Stimulated activated naive CD4-positive, alpha-beta T cell treated with Interleukin-2 at 50 U/mL for 16 hours (primary cell): ENCODE data around the gene IFI30.
A peak's percentile ranks its signal among the peaks of the same experiment; 100 is the strongest.

Experiments used
- DNase-seq: peaks from one replicate; lab custom pipeline; 2025; lab: John Stamatoyannopoulos, UW

Gene IFI30

DNA sequence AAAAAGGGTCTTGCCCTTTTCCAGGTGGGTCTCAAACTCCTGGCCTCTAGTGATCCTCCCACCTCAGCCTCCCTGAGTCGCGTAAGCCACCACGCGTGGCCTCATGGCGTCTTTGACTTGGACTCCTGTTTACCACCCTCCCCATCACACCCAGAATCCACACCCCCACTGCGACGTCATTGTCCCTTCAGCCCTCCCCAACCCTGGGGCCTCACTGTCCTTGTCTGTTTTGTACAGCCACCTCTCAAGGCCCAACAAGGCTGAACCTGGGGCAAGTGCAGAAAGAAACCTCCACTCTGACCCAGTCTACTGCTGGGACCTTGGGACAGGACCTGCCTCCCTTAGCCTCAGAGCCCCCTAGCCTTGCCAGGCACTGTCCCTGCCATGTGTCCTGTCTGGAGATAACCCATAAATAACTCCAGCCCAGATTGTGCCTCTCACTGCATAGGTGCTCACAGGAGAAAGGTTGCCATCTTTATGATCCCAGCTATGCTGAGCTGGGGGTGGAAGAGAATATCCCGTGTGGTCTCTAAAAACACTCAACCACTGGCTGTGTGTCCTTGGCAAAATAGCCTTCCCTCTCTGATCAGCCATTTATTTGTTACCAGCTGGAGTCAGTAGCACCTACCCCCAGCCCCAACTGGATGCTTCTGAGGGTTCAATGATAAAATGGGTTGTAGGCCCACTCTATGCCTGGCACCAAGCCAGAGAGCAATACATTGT lies 1.8 kb upstream of the IFI30 start:
- DNase-seq, result no peak

DNA sequence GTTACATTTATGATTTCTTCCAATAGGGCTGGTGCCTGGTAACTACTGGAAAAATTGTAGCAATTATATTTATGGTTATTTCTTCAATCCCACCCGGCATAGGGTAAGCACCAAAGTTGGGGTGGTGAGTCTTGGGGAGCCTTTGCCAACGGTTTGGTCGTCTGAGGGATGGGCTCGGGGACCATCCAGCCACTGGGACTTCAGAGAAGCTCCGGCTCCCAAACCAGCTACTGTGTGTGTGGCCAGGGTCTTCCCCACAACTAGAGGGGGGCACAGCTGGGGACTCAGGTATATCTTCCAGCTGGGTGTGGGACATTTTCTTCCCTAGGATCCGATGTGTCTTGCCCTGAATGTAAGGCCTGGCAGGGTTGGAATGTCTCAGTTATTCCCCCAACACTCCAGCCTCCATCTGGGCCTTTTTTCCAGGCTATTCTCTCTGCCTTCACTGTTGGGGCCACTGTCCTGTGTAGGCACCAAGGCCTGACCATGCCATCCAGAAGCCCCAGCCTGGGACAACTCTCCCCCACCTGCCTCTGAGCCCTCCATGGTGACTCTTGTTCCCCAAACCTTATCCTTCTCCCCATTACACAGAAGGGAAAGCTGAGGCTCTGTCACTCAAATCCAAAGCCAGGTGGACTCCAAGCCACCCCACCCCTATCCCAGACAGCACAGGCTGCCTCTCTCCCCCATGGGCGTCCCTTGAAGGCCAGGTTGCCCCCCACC lies 1.1 kb upstream of the IFI30 start:
- no peak for DNase-seq

DNA sequence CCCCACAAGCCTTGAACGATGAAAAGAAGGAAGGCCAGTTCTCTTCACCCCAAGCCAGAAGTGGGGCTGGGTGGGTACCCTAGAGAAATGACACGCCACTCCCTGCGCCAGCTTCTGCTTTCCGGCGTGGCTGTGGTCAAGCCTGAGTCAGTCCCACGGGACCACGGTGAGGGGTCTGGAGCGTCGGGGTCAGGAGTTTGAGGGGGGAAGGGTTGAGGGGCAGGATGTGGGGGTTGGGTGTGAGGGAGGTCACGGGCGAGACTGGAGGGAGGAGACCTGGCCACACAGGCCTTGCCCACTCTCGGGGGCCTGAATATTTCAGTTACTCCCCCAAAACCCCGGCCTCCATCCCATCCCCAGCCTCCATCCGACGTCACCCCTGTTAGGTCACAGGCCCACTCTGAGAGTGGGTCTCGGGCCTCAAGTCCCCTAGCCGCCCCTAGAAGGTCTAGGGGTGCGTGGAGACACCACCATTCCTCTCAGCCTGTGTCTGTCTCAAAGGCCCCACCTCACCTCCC lies 500 bp upstream of the IFI30 start:
- DNase-seq, result no peak

DNA sequence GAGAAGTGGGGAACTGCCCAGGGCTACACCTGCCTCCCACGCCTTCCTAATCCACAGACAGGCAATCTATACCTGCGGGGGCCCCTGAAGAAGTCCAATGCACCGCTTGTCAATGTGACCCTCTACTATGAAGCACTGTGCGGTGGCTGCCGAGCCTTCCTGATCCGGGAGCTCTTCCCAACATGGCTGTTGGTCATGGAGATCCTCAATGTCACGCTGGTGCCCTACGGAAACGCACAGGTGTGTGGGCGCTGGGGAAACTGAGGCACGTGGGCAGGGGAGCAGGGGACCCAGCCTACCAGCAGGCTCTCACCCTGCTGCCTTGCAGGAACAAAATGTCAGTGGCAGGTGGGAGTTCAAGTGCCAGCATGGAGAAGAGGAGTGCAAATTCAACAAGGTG lies 1.4 kb downstream of the IFI30 start:
- no peak for DNase-seq

DNA sequence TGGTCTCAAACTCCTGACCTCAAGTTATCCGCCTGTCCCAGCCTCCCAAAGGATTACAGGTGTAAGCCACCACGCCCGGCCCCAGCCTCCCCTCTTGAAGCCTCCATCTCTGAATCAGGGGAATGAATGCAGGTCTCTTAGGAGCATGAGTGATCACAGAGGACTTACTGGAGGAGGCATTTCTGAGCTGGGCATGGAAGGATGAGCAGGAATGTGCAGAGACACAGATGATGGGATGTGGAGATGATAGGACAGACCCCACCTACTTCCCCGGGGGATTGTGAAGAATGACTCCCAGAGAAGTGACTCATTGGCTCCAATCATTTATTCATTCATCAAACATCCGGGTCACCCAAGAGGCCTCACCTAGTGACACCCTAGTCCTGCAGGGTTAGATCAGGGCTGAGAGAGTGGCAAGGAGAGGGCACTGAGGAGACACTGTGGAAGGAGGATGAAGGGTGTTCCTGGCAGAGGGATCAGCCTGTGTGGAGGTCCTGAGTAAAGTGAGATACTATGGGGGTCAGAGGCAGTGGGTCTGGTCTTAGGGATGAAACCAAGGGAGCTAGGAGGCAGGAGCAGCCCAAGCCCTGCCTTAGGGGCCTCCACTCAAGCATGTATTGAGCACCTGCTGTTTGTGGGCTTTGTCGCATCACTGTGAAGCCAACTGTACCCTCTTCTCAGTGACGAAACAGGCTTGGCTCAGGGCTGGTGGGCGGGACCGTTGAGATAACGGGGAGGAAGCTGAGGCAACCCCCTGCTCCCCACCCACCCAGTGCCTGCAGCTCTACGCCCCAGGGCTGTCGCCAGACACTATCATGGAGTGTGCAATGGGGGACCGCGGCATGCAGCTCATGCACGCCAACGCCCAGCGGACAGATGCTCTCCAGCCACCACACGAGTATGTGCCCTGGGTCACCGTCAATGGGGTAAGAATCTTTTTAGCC lies 3.0 kb downstream of the IFI30 start:
- DNase-seq, result no peak

DNA sequence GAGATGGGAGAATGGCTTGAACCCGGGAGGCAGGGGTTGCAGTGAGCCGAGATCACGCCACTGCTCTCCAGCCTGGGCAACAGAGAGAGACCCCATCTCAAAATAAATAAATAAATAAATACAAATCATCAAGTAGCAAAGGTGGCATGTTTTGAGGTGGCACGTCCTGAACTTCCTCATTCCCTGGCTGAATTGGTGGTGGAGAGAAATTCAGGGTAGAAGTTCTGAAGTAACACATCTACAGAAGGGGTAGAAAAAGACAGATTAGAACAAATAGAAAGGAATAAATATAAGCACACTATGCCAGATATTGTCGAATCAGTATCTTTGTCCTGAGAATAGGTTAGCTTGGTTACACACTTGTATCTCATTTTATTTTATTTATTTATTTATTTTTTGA lies 6.3 kb downstream of the IFI30 start:
- no peak for DNase-seq

DNA sequence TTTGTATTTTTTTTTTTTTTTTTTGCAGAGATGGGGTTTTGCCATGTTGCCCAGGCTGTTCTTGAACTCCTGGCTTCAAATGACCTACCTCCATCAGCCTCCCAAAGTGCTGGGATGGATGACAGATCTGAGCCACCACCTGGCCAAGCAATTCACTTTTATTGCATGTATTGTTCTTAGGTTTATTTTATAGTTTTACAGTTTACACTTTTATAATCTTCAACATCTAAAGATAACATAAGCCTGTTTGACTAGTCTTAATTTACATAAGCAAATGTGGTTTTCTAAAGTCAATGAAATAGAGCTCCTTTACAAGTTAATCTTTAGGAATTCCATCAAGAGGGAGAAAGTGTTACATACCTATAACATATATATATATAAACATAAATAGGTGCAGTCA lies 9.9 kb downstream of the IFI30 start:
- no peak for DNase-seq

DNA sequence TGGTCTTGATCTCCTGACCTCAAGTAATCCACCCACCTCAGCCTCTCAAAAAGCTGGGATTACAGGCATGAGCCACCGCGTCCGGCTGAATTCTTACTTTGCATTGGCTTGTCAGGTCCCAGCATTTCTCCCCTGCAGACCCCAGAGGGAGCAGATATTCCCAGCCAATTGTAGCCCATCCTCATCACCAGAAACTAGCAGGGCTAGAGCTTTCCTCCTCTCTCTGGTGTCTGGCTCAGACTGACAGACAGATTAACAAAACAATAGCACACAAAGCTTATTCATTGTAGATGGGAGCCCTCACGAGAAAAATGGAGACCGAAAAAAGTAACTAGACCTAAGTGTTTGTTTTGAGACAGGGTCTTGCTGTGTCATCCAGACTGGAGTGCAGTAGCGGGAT lies 11.9 kb downstream of the IFI30 start:
- no peak for DNase-seq

DNA sequence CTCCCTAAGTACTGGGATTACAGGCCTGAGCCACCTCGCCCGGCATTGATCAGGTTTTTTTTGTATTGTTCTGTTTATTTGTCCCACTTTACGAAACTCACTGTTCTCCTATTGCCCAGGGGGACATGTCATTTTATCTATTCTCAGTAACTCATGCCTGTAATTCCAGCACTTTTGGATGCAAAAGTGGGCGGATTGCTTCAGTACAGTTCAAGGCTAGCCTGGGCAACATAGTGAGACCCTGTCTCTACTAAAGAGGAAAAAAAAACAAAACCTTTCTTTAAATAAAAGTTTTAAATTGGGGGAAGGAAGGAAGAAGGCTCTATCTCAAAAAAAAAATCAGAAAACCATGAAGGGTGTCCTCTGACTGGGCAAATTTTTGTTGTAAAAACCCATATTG lies 16.7 kb downstream of the IFI30 start:
- no peak for DNase-seq

DNA sequence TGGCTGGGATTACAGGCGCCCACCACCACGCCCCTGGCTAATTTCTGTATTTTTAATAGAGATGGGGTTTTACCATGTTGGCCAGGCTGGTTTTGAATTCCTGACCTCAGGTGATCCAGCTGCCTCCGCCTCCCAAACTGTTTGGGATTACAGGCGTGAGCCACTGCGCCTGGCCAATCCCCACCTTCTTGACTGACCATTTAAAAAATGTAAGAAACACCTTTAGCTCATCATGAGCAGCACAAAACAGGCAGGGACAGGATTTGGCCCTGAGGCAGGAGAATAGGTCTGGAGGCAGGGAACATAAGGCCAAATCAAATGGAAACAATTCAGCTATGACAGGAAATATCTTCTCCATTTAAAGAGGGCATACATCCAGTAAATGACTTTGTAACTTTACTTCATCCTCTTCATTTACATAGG lies 18.0 kb downstream of the IFI30 start:
- no peak for DNase-seq

DNA sequence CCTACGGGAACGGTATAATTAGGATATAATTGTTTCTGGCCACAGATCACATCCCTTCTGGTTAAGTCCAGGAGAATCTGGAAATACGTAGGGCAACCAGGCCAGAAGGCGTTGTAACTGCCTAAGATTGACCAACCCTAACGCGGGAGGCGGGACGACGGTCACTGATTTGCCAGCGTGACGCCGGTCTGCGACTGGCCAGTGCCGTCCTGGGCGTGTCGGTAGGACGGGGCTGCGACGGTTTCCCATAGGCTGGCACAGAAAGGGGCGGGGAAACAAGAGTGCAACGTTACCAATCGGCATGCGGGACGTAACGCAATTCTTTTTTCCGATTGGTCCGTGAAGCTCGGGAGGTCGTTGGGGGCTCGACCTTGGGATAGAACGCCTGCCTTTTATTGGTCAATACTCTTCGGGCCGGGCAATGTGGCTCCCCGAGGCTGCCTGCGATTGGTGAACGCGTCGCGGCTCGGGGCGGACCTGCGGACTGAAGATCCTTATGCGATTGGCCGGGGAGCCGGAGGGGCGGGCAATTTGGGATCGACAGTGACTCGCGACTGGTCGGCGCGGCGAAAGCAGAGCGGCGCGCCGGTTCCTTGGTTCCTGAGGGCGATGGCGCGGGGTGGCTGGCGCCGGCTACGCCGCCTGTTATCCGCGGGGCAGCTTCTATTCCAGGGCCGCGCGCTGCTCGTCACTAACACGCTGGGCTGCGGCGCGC lies 19.2 kb downstream of the IFI30 start, which contains the start of gene MPV17L2:
TSS of gene MPV17L2 (plus strand) at position 546 of the 715 bp plus-strand sequence. CDS start at position 610, 64 bp downstream.
- DNase-seq, result peak; percentile 100

DNA sequence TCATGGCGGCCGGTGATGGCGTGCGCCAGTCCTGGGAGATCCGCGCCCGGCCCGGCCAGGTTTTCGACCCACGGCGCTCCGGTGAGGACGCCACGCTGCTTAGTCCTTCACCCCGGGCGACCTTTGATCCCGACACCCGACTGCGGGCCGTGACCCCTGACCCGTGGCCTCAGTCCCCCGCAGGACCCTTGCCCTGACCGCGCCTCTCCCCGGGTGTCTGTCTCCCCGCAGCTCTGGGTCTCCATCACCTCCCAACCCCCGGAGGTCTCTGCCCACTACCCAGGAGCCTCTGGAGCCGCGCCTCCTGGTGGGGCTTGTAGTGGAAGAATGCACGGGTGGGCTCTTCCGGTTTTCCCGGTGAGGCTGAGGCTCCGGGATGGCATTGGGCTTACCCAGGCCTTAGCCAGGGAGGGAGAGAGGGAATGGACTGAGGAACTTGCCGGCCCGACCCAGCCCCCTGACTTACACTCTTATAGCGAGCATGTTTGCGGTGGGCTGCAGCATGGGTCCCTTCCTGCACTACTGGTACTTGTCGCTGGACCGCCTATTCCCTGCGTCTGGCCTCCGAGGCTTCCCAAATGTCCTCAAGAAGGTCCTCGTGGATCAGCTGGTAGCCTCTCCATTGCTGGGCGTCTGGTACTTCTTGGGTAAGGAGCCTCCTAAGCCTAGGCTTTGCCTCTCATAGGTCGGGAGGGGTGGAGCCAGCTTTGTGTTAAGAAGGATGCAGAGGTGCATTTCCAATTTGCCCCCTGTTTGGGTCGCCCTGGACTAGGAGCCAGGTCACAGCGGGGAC lies 20.0 kb downstream of the IFI30 start:
- no peak for DNase-seq

DNA sequence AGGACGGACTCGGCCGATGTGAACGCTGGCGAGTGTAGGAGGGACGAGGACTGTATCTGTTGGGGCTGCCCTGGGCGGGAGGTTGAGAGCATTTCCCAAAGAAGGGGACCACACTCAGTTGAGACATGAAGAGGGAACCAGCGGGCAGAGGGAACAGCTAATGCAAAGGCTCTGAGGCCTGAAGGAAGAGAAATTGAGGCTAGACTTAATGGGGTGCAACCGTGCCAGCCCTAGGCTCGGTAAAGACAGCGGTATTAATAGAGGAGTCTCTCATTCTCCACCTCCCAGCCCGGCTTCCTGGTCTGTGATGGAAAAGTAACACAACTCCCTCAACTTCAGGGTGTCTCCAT lies 20.5 kb downstream of the IFI30 start:
- no peak for DNase-seq

DNA sequence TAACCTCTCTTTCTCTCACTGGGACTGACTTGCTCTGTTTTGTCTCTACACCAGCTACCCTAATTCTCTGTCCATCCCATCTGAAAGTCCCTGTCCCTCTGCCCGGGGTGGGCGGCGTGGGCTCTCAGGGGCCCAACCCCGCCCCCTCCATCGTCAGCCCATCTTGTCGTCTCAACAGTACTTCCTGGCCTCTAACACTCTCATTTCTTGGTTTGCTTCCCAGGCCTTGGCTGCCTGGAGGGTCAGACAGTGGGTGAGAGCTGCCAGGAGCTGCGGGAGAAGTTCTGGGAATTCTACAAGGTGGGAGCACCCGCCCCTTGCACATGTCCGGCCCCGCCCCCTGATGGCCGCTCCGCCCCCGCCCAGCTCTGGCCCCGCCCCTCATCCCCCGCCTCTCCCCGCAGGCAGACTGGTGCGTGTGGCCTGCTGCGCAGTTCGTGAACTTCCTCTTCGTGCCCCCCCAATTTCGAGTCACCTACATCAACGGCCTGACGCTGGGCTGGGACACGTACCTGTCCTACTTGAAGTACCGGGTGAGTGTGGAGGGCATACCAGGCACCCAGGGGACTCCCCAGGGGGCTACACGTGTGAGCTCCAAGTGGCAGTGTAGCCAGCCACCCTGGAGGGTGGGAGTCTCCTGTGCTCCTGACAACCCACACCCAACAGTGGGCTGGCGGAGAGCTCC lies 21.1 kb downstream of the IFI30 start:
- DNase-seq, result peak; percentile 4

DNA sequence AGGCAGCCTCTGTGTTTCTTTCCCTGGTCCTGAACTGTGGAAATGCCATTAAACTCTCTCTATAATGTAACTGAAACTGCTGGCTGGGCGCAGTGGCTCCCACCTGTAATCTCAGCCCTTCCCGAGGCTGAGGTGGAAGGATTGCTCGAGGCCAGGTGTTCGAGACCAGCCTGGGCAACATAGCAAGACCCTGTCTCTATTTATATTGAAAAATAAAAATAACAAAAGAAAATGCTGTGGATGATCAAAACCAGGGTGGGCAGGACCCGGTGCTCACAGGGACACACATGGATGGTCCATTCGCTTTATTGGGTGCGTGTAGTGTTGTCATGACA lies 22.9 kb downstream of the IFI30 start:
- no peak for DNase-seq

DNA sequence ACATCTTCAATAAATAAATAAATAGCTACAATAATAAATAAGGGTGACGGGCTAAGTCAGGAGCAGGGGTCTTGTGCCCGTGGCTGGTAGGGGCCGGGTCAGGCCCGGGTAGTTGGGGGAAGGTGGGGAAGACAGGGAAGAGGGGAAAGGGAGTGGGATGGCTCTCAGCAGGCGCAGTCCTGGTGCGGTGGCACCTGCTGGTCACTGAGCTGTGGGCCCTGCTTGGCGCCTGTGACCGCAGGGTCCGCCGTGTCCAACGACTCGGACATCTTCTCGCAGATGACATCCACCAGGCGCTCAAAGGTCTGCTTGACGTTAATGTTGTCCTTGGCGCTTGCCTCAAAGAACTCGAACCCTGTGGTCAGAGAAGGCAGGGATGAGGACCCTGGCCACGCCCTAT lies 23.7 kb downstream of the IFI30 start:
- no peak for DNase-seq

DNA sequence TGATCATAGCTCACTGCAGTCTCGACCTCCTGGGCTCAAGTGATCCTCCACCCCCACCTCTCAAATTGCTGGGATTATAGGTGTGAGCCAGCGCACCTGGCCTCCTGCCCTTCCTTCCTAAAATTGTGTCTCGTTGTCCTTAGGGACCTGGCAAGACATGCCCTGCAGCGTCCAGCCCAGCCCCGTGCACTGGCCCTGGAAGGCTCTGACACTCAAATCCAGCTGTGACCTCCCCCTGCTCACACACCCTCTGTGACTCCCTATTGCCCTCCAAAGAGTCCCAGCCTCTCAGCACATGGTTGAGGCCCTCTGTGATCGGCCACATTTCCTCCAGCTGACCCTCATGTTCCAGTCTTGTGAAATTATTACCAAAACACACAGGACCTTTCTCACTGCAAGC lies 24.3 kb downstream of the IFI30 start:
- DNase-seq, result no peak

DNA sequence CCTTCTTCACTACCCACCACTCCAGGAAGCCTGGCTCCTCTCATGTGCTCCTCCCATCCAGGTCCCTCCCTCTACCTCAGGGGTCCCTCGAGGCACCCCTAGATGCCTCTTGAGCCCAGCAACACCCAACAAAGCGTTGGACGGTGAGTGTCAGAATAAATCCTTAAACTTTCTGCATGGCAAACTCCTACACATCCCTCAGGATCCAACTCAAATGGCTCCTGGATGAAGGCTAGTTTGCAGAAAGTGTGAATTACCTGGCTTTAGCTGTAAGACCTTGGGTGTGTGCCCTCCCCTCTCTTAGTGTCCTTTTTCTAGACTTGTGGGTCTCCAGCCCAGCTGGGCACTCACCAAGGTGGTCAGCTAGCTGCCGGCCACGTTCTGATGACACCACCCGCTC lies 24.8 kb downstream of the IFI30 start:
- DNase-seq, result no peak

DNA sequence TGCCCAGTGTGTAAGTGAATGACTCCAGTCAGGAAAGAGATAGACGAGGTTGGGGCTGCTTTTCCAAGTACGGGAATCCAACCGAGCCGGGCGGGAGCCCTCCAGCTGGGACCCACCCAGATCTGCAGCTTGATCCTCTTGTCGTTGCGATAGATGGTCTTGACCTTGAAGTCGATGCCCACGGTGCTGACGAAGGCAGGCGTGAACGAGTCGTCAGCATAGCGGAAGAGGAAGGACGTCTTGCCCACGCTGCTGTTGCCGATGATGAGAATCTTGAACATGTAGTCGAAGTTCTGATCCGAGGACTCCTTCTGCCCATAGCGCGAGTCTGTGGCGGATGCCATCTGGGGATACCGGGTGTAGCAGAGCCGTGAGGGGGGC lies 28.8 kb downstream of the IFI30 start:
- DNase-seq, result no peak

DNA sequence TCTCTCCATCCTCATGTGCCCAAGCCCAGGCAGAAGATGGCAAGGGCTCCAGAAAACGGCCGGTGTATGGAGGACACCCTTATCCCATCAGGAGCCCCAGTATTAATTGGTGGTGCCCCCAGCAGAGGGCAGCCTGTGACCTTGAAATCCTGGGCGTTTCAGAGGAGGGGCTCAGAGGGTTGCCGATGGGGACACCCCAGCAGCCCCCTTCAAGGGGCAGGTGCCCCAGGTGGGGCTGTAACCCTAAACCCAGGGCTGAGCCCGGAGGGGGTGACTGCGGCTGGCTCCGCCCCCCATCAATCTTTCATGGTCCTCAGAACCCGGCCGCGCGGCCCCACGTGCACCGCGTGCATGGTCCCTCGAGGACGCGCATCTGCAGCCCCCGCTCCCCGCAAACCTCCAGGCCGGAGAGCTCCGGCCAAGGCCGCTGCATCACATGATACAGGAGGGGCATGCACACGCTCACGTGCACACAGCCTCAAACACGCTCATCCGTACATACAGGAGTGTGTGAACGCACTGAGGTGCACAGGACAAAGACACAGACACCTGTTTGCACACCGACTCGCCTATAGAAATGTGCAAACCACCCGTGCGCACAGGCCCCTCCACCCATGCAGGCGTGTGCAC lies 29.3 kb downstream of the IFI30 start:
- peak; percentile 9 for DNase-seq
